OCI-LY1 (cell line): Measurements from ENCODE around the gene LCMT1.
"Not testable (repeated sequence)": the region's sequence is repeated elsewhere in the genome, so short reads cannot be mapped to it uniquely, and the experiment has no call there.

Experiments used
- H2AFZ ChIP-seq: fragments of 200-600 bp; sonication (generic), shearing (Covaris generic); 2 replicates; pipeline ENCODE4 v1.6.0; 2014; ENCODE audit warnings: antibody characterized with exemption, mild to moderate bottlenecking, low read length
- H3F3A ChIP-seq: fragments of 200-600 bp; sonication (generic), shearing (Covaris generic); 2 replicates; pipeline ENCODE4 v1.6.0; 2014; ENCODE audit warnings: mild to moderate bottlenecking, antibody characterized with exemption, low read length, moderate library complexity; ENCODE audit not compliant: insufficient read depth
- H3K27ac ChIP-seq: fragments of 200-600 bp; sonication (generic); 2 replicates; pipeline ENCODE4 v1.5.1; 2014; ENCODE audit warnings: low read length, mixed run types, mild to moderate bottlenecking, low read depth; ENCODE audit not compliant: poor library complexity, severe bottlenecking
- H3K27me3 ChIP-seq: fragments of 200-600 bp; sonication (generic); 2 replicates; pipeline ENCODE4 v1.6.0; 2014; ENCODE audit warnings: antibody characterized with exemption, mild to moderate bottlenecking, low read length, moderate library complexity; ENCODE audit not compliant: insufficient read depth
- H3K36me3 ChIP-seq: fragments of 200-600 bp; sonication (generic); 2 replicates; pipeline ENCODE4 v1.6.1; 2014; ENCODE audit warnings: mild to moderate bottlenecking, antibody characterized with exemption, low read length, moderate library complexity, mixed read lengths; ENCODE audit not compliant: insufficient read depth
- H3K4me1 ChIP-seq: fragments of 200-600 bp; sonication (generic); 2 replicates; pipeline ENCODE4 v1.5.1; 2014; ENCODE audit warnings: mild to moderate bottlenecking, low read length, moderate library complexity; ENCODE audit not compliant: insufficient read depth, severe bottlenecking
- H3K4me2 ChIP-seq: fragments of 200-600 bp; sonication (generic), shearing (Covaris generic); 2 replicates; pipeline ENCODE4 v1.6.1; 2014; ENCODE audit warnings: low read length
- H3K4me3 ChIP-seq: fragments of 200-600 bp; sonication (generic); 2 replicates; pipeline ENCODE4 v1.5.1; 2014; ENCODE audit warnings: low read length, low read depth, mild to moderate bottlenecking, mixed read lengths; ENCODE audit not compliant: poor library complexity, severe bottlenecking
- H3K79me2 ChIP-seq: fragments of 200-600 bp; shearing (Covaris generic); 2 replicates; pipeline ENCODE4 v1.6.1; 2016; ENCODE audit warnings: mixed run types, low read length, mixed read lengths; ENCODE audit not compliant: insufficient read depth
- H3K9ac ChIP-seq: fragments of 200-600 bp; sonication (generic), shearing (Covaris generic); 2 replicates; pipeline ENCODE4 v1.6.1; 2014; ENCODE audit warnings: mild to moderate bottlenecking, low read length, mixed read lengths
- H3K9me2 ChIP-seq: fragments of 200-600 bp; sonication (generic), shearing (Covaris generic); 2 replicates; pipeline ENCODE4 v1.6.1; 2014; ENCODE audit warnings: low read depth, mild to moderate bottlenecking, low read length, mixed read lengths
- H3K9me3 ChIP-seq: fragments of 200-600 bp; shearing (Covaris generic); 2 replicates; pipeline ENCODE4 v1.6.1; 2014; ENCODE audit warnings: low read length, mixed read lengths
- H4K20me1 ChIP-seq: fragments of 200-600 bp; sonication (generic), shearing (Covaris generic); 2 replicates; pipeline ENCODE4 v1.6.0; 2016; ENCODE audit warnings: mild to moderate bottlenecking, low read length; ENCODE audit not compliant: insufficient read depth
- CTCF ChIP-seq: fragments of 200-600 bp; sonication (generic), shearing (Covaris generic); IDR thresholded peaks from 2 replicates; pipeline ENCODE4 v1.5.1; 2017; ENCODE audit warnings: mild to moderate bottlenecking, antibody characterized with exemption, low read length, moderate library complexity, mixed read lengths
- EZH2 ChIP-seq: fragments of 200-600 bp; sonication (generic), shearing (Covaris generic); IDR thresholded peaks from 2 replicates; pipeline ENCODE4 v1.8.0; 2017; ENCODE audit warnings: borderline replicate concordance, mixed run types, mild to moderate bottlenecking, antibody characterized with exemption, low read length, moderate library complexity, mixed read lengths

The LCMT1 gene

GRCh38 chr16:25121824-25122600 lies 10.5 kb downstream of the LCMT1 start:
- H3K9me2 ChIP-seq, result no peaks in the 10 kb centered on the region
- H2AFZ ChIP-seq, result no peak overlapping the region
- H3K4me1 ChIP-seq, result no peaks in the 10 kb centered on the region
- no peak overlapping the region for H3K4me2 ChIP-seq
- 0 out of 2 replicates have a peak, but pooled peaks cover 5% of the 10 kb centered on the region for H3K79me2 ChIP-seq
- H3K9ac ChIP-seq, result no peak overlapping the region
- no peaks in the 10 kb centered on the region for H3F3A ChIP-seq
- no peak overlapping the region for H3K4me3 ChIP-seq
- H4K20me1 ChIP-seq, result no peaks in the 10 kb centered on the region
- H3K36me3 ChIP-seq, result peaks cover 4% of the 10 kb centered on the region; the same call in 1 of the 2 replicates
- H3K27me3 ChIP-seq, result no peaks in the 10 kb centered on the region
- H3K27ac ChIP-seq, result no peak overlapping the region
- H3K9me3 ChIP-seq, result no peaks in the 10 kb centered on the region
- TF ChIP-seq EZH2 (no peak), CTCF (no peak)

GRCh38 chr16:25124503-25124902 lies 13.0 kb downstream of the LCMT1 start:
- Histone ChIP-seq H2AFZ (no peak overlapping the region), H3K4me3 (no peak overlapping the region), H3K4me2 (no peak overlapping the region), H3K9me2 (no peaks in the 10 kb centered on the region), H3K4me1 (no peaks in the 10 kb centered on the region), H3K9me3 (no peaks in the 10 kb centered on the region), H3K27me3 (no peaks in the 10 kb centered on the region), H3K27ac (no peak overlapping the region), H3K79me2 (0 out of 2 replicates have a peak, but pooled peaks cover 5% of the 10 kb centered on the region), H3F3A (no peaks in the 10 kb centered on the region), H3K9ac (no peak overlapping the region), H3K36me3 (peaks cover 2% of the 10 kb centered on the region; the same call in 1 of the 2 replicates), H4K20me1 (no peaks in the 10 kb centered on the region)
- TF ChIP-seq CTCF (no peak), EZH2 (no peak)

- H4K20me1 ChIP-seq, H3K27ac ChIP-seq, H3K4me3 ChIP-seq, H3K4me1 ChIP-seq, H3K9me3 ChIP-seq, H2AFZ ChIP-seq, H3F3A ChIP-seq, H3K79me2 ChIP-seq, H3K9me2 ChIP-seq, H3K36me3 ChIP-seq, H3K27me3 ChIP-seq, H3K9ac ChIP-seq, H3K4me2 ChIP-seq: not testable (repeated sequence)
Observed at GRCh38 chr16:25126086-25126666, 14.6 kb downstream of the LCMT1 start.
